ENCODE results near the gene MSI2.
A peak's percentile ranks its signal among the peaks of the same experiment; 100 is the strongest.

The MSI2 gene

DNA sequence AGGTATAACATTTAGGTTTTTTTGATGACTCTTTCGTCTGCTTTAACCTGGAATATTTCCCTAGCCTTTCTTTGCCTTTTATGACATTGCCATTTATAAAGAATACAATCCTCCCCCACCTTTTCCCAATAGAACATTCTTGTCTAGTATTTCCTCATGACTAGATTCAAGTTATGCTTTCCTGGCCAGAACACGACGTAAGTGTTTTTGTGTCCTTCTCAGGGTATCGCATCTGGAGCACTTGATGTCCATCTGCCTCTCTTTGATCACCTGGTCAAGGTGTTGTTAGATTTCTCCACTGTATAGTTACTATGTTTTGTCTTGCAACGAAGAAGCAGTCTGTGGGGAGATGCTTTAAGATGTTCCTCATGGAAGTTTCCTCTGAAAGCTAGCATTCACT lies 87.4 kb downstream of the MSI2 start:
- DNase-seq (ENCODE audit: low read depth) = no peak

GRCh38 chr17:57344261-57344660 lies 87.9 kb downstream of the MSI2 start:
- no peak for DNase-seq (ENCODE audit: low read depth)

GRCh38 chr17:57349541-57350247 lies 93.4 kb downstream of the MSI2 start:
- no peak for DNase-seq (ENCODE audit: low read depth)

- DNase-seq (ENCODE audit: low read depth) = peak; percentile 33
These were observed 93.9 kb downstream of the MSI2 start for GRCh38 chr17:57350266-57350665.

DNA sequence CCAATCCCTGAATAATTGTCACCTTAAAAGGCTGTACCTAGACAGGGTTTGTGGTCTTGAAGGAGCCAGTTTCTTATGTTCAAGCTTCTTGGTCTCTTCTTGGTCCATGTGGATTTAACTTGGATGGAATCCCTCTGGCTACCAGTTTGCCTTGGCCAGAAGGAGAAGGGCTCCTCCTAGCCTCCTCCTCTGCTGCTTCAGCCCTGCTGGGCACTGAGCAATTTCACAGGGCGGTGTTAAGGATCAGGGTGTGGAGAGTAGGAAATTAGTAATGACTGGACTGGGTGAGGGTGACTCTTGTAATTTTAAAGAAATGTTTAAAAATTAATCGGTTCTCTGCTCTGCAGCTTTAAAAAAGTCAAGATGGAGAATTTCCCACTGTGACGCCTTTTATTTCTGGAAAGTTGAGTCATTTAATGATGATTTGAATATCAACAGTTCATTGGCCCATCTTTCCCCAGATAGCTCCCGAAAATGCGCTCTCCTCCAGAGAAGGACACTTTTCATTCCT lies 96.4 kb downstream of the MSI2 start:
- DNase-seq (ENCODE audit: low read depth) = no peak

GRCh38 chr17:57354673-57355072 lies 98.3 kb downstream of the MSI2 start:
- peak; percentile 3 for DNase-seq (ENCODE audit: low read depth)

- DNase-seq (ENCODE audit: low read depth) = peak; percentile 6
These were observed 99.0 kb downstream of the MSI2 start for GRCh38 chr17:57355090-57355859.

DNA sequence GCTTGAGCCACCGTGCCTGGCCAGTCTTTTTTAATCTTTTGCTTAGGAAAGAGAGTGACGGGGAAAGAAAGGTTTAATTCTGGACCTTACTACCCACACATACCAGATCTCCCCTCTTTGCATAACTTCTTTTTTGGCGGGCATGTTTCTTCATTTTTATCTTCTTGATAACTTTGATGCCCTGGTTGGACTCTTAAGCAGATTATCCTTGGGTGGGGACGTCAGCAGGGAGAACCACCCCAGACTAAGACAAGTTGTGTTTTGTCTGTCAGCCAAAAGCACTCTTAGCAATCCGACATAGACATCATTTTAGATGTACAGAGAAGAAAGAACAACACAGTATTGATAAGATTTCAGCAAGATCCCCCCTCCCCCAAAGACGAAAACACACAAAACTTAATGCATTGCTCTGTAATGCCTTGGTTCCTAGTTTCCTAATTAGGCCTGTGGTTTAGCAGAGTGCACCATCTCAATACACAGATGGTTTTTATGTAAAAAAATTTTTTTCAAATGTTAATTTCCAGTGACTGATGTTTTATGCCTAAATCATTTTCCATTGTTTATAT lies 99.9 kb downstream of the MSI2 start:
- no peak for DNase-seq (ENCODE audit: low read depth)

GRCh38 chr17:57356719-57357391 lies 100.5 kb downstream of the MSI2 start:
- no peak for DNase-seq (ENCODE audit: low read depth)

DNA sequence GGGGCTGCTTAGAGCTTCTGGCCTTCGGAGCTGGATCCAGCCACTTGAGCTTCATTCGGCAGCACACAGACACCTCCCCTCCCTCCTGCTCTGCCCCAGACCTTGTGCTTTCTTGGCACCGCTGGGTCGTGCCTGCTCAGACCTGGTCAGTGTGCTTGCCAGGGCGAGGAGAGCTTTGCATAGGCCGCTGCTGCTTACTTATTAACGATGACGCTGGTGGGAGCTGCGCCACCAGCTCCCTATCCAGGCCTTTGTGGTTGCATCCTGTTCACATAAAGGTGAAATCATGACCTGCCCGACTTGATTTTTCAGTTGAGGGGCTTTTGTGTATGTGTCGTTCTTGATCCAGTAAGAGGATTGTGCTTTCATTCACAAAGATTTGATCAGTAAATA lies 101.1 kb downstream of the MSI2 start:
- DNase-seq (ENCODE audit: low read depth) = no peak

DNA sequence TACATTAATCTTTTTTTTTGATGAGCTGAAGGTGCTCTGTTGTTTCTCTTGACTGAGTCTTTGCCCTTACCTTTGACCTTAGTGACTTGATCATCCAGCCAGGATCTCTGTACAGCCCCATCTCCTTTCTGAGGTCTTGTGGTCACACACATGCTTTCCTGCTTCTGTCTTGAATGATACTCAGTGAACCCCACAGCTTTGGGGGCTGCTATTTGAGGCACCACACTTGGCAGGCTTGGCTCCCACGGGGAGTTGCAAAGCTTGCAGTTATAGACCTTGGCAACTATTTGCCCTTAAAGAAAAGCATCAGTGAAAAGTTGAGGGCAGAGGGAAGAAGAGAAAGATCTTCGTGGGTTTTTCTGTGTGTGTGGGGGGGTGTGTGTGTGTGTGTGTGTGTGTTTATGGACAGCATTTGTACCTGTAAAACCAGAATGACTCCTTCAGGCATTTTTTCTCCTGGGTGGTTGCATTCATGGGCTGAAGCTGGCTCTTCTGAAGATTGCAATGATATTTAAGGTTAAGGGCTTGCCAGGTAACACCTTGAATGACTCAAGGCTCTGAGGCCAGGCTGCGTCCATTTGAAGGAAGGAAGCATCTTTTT lies 101.6 kb downstream of the MSI2 start:
- no peak for DNase-seq (ENCODE audit: low read depth)

GRCh38 chr17:57360266-57360665 lies 103.9 kb downstream of the MSI2 start:
- no peak for DNase-seq (ENCODE audit: low read depth)

DNA sequence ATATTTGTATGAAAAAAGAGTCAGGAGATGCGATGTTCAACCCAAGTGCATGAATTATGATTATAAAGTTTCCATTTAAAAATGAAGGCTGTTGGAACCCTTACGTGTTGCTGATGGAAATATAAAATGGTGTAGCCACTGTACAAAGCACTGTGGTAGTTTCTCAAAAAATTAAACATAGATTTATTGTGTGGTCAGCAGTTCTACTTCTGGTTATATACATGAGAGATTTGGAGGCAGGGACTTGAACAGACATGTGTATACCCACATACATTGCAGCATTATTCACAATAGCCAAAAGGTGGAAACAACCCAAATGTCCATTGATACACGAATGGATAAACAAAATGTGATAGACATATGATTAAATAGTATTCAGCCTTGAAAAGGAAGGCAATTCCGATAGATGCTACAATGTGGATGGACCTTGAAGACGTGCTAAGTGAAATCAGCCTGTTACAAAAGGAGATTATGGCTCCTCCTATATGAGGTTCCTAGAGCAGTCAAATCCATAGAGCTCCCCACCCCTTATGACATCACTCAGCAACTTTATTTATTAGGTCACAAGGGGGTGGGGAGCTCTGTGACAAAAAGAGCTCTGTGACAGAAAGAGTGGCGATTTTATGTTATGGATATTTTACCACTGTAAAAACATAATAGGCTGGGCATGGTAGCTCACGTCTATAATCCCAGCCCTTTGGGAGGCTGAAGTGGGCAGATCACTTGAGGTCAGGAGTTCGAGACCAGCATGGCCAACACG lies 106.7 kb downstream of the MSI2 start:
- no peak for DNase-seq (ENCODE audit: low read depth)

DNA sequence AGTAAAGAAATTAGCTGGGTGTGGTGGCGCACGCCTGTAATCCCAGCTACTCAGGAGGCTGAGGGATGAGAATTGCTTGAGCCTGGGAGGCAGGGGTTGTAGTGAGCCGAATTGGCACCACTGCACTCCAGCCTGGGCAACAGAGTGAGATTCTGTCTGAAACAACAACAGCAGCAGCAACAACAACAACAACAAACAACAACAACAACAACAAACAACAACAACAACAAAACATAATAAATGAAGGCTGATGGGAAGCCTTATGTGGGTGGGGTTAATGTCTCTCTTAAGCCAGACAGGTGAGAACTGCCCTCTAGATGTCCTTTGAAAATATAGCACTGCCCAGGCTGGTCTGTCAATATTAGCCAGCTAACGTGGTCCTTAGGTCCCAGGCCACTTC lies 107.3 kb downstream of the MSI2 start:
- no peak for DNase-seq (ENCODE audit: low read depth)

- no peak for DNase-seq (ENCODE audit: low read depth)
These were observed 107.8 kb downstream of the MSI2 start for GRCh38 chr17:57363998-57364643.

DNA sequence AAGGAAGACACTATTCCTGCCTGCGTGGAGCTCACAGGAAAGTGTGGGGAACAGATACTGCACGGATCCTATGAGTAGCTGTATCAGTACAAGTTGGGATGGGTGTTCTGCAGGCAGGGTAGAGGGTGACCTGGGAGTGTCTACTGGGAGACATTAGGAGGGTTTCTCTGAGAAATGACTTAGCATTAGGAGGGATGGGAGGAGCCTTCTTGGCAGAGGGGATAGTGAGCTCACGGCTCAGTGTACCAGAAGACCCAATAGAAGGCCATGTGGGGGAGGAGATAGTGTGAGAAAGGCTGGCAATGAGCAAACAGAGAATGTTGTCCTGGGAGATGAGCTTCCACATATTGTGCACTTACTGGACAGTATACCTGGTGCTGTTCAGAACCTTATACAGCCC lies 109.1 kb downstream of the MSI2 start:
- DNase-seq (ENCODE audit: low read depth) = peak; percentile 4

- DNase-seq (ENCODE audit: low read depth) = no peak
These were observed 109.8 kb downstream of the MSI2 start for GRCh38 chr17:57366177-57366557.

DNA sequence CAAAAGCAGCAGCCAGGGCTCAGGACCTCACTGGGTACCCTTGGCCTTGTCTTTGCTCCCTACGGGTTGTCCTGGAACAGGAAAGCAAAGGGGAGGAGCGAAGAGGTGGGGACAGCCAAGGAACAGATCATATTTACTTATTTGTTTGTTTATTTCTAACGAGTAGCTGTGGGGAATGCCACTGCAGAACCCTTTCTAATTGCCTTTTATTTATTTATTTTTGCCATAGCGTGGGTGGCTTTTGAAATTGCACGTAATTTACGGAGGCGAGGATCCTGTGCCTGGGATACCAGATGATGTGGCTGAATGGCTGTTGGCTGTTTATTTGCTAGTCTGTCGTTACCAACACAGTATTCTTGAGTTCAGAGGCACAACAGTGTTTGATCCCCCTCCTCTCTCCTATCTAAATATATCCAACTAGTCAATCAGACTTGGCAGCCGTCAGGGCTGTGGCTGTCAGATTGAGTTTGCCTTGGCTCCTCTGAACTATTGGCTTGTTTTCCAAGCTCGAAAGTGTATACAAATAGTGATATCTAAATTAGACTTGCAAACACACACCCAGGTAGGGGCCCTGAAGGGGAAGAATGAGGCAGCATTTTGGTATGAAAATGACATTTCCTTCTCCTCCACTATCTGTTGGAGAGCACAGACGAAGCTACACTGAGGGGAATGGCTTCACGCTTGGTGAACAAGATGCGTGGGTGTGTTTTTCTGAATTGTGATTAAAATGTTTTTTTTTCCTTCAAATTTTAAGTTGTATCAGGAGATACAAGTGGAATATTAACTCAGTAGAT lies 110.4 kb downstream of the MSI2 start:
- no peak for DNase-seq (ENCODE audit: low read depth)

GRCh38 chr17:57368637-57369336 lies 112.5 kb downstream of the MSI2 start:
- DNase-seq (ENCODE audit: low read depth) = no peak
